AG04450 (cell line): ENCODE measurements around the gene PGA3. TPM values are rescaled to one million over a fixed set of nuclear protein-coding genes. Genes with fewer than 3 reads are reported as not detected.
A peak's percentile ranks its signal among the peaks of the same experiment; 100 is the strongest.

ENCODE experiments used
- CTCF ChIA-PET: fragments of 300-600, 350-600 bp; formaldehyde crosslinking; extraction: SDS; loops from one replicate; lab custom pipeline; 2022; ENCODE audit warnings: antibody characterized with exemption, inconsistent platforms; lab: Charles Lee
- POLR2A ChIA-PET: fragments of 350-600 bp; formaldehyde crosslinking; extraction: SDS; loops from one replicate; lab custom pipeline; 2021; ENCODE audit warnings: antibody characterized with exemption, inconsistent platforms; lab: Yijun Ruan, JAX
- DNase-seq: peaks from one replicate; pipeline ENCODE4 v3.0.0-alpha.2; 2011; ENCODE audit warnings: low read depth, low spot score
- H3K27ac ChIP-seq: one replicate; pipeline ENCODE4 v1.5.1; 2012; ENCODE audit warnings: low read depth, low read length, control low read depth
- H3K27me3 ChIP-seq: one replicate; pipeline ENCODE4 v1.6.0; 2012; ENCODE audit warnings: low read length; ENCODE audit not compliant: control insufficient read depth, insufficient read depth
- H3K4me3 ChIP-seq: 2 replicates; pipeline ENCODE4 v1.5.1; 2011; ENCODE audit warnings: mild to moderate bottlenecking, low read depth, low read length, control low read depth
- H3K9me3 ChIP-seq: 2 replicates; pipeline ENCODE4 v1.5.1; 2012; ENCODE audit warnings: low read length; ENCODE audit not compliant: control insufficient read depth, insufficient read depth
- CTCF ChIP-seq: IDR thresholded peaks from 2 replicates; pipeline ENCODE4 v1.5.1; 2011; ENCODE audit warnings: low read depth, low read length, control low read depth, inconsistent platforms
- polyA plus RNA-seq: library from polyadenylated mRNA; depleted of rRNA; stranded (reverse); fragments of >200 nt; gene quantifications from 2 replicates; pipeline ENCODE4 v1.2.3, GENCODE V29; 2011

PGA3 gene
- polyA plus RNA-seq, 1 experiment, result 1.8 TPM

GRCh38 chr11:61187505-61188130, 15.7 kb upstream of the PGA3 start:
- Histone ChIP-seq H3K27me3 (peaks cover 2% of the 10 kb centered on the region), H3K27ac (no peak overlapping the region), H3K4me3 (no peak overlapping the region), H3K9me3 (no peaks in the 10 kb centered on the region)
- ChIA-PET POLR2A (no interaction called here), CTCF (interaction anchor here (0.6 to 3.2 kb wide), 35 partner anchors 8 to 412 kb away, joined by 3 to 37 read pairs (median 4); partner anchors contain the start of gene TMEM109)
- peak; percentile 61 for DNase-seq
- TF ChIP-seq CTCF, result peak; percentile 97

GRCh38 chr11:61189933-61190332, 13.4 kb upstream of the PGA3 start:
- ChIA-PET CTCF (interaction anchor here (1.1 to 1.4 kb wide), 2 partner anchors 60 to 223 kb away, joined by 3 read pairs; no protein-coding TSS in a partner anchor), POLR2A (no interaction called here)

GRCh38 chr11:61193596-61193995, 9.7 kb upstream of the PGA3 start:
- POLR2A ChIA-PET, result no interaction called here
- CTCF ChIA-PET, result no interaction called here

More at GRCh38 chr11:61189933-61190332, 13.4 kb upstream of the PGA3 start:
- no peak for TF ChIP-seq CTCF
- peaks cover 2% of the 10 kb centered on the region for H3K27me3 ChIP-seq
- H3K9me3 ChIP-seq, result no peaks in the 10 kb centered on the region
- no peak overlapping the region for H3K4me3 ChIP-seq
- no peak for DNase-seq
- H3K27ac ChIP-seq, result no peak overlapping the region

GRCh38 chr11:61194169-61194671, 9.1 kb upstream of the PGA3 start:
- TF ChIP-seq CTCF, result no peak
- Histone ChIP-seq H3K4me3 (no peak overlapping the region), H3K27me3 (no peaks in the 10 kb centered on the region), H3K9me3 (no peaks in the 10 kb centered on the region), H3K27ac (no peak overlapping the region)
- ChIA-PET POLR2A (no interaction called here), CTCF (interaction anchor here (0.6 kb wide), 1 partner anchor 400 kb away, joined by 4 read pairs; no protein-coding TSS in a partner anchor)
- DNase-seq, result no peak

More at GRCh38 chr11:61193596-61193995, 9.7 kb upstream of the PGA3 start:
- TF ChIP-seq CTCF, result no peak
- H3K9me3 ChIP-seq, result no peaks in the 10 kb centered on the region
- no peak for DNase-seq
- H3K4me3 ChIP-seq, result no peak overlapping the region
- H3K27me3 ChIP-seq, result peaks cover 2% of the 10 kb centered on the region
- no peak overlapping the region for H3K27ac ChIP-seq

GRCh38 chr11:61194981-61195695, 8.2 kb upstream of the PGA3 start:
- CTCF ChIA-PET, result interaction anchor here (0.6 kb wide), 2 partner anchors 8 to 401 kb away, joined by 3 to 4 read pairs; no protein-coding TSS in a partner anchor
- no peak overlapping the region for H3K4me3 ChIP-seq

More at GRCh38 chr11:61194981-61195695, 8.2 kb upstream of the PGA3 start:
- H3K9me3 ChIP-seq, result no peaks in the 10 kb centered on the region
- POLR2A ChIA-PET, result no interaction called here
- no peaks in the 10 kb centered on the region for H3K27me3 ChIP-seq
- DNase-seq, result no peak
- H3K27ac ChIP-seq, result no peak overlapping the region
- no peak for TF ChIP-seq CTCF
